HepG2 (cell line): ENCODE measurements around the gene C11orf24. TPM values are rescaled to one million over a fixed set of nuclear protein-coding genes. Genes with fewer than 3 reads are reported as not detected.

Experiments
- ATAC-seq: fragments of 200-7000 bp; cut with Tn5 transposase; 3 replicates; pipeline ENCODE4 v1.9.1; 2020; ENCODE audit warnings: mild to moderate bottlenecking, moderate library complexity
- BruUV-seq: library from RNA; stranded (reverse); fragments of 400-500 nt; replicated peaks from 2 replicates; lab custom pipeline; 2021; lab: Mats Ljungman, UMichigan
- CTCF ChIA-PET: fragments of 300-600 bp; formaldehyde crosslinking; extraction: SDS; loops from one replicate; lab custom pipeline; 2021; ENCODE audit warnings: low total read pairs, inconsistent platforms, low intra/inter-chr PET ratio; lab: Yijun Ruan, JAX
- POLR2A ChIA-PET: fragments of 350-600 bp; sonication (Branson Sonifier 250); formaldehyde crosslinking; loops from one replicate; lab custom pipeline; 2020; ENCODE audit warnings: antibody characterized with exemption, inconsistent platforms; lab: Yijun Ruan, JAX
- DNase-seq: peaks from one replicate; pipeline ENCODE4 v3.0.0-alpha.2; 2015; ENCODE audit warnings: low spot score
- FAIRE-seq: peaks from 3 replicates; lab custom pipeline; 2011; peaks lifted over from hg19 to GRCh38; lab: Jason Lieb, UNC
- H2AFZ ChIP-seq: one replicate; pipeline ENCODE4 v1.6.1; 2011; ENCODE audit warnings: low read length, inconsistent platforms
- H3K27ac ChIP-seq: fragments of 300-600 bp; 3 replicates; pipeline ENCODE4 v1.8.0; 2011; ENCODE audit warnings: mixed run types, mild to moderate bottlenecking, mixed read lengths, low read length, inconsistent platforms; ENCODE audit not compliant: insufficient read depth; ENCODE audit errors: extremely low read length
- H3K27me3 ChIP-seq, 2 experiments: fragments of 200-600 bp in 1 of 2; 2 replicates in 1 of 2; 3 replicates in 1 of 2; pipeline versions ENCODE4 v1.6.0 to v1.8.0; 2011; ENCODE audit warnings: low read length in 2 of 2, mild to moderate bottlenecking in 2 of 2, moderate library complexity in 2 of 2, inconsistent platforms in 1 of 2; ENCODE audit not compliant: insufficient read depth in 2 of 2, control insufficient read depth in 1 of 2
- H3K36me3 ChIP-seq, 2 experiments: fragments of 200-600 bp in 1 of 2; replicated peaks in 1 of 2; 2 replicates in 1 of 2; 3 replicates in 1 of 2; pipeline versions ENCODE4 v1.5.1 to v1.8.0; 2011; ENCODE audit warnings: low read length in 2 of 2, inconsistent platforms in 1 of 2; ENCODE audit not compliant: insufficient read depth in 2 of 2, control insufficient read depth in 1 of 2
- H3K4me1 ChIP-seq: 2 replicates; pipeline ENCODE4 v1.5.1; 2012; ENCODE audit warnings: low read length, inconsistent platforms; ENCODE audit not compliant: insufficient read depth
- H3K4me2 ChIP-seq: 2 replicates; pipeline ENCODE4 v1.6.0; 2011; ENCODE audit warnings: low read depth, low read length, inconsistent platforms
- H3K4me3 ChIP-seq, 3 experiments: fragments of 200-600 bp in 1 of 3; sonication (generic), shearing (Covaris generic) in 1 of 3; replicated peaks in 1 of 3; 2 replicates each; pipeline ENCODE4 v1.5.1; 2011 to 2016; ENCODE audit warnings: low read length in 3 of 3, inconsistent platforms in 2 of 3, low read depth in 2 of 3, mild to moderate bottlenecking in 2 of 3, control low read depth in 1 of 3, mixed read lengths in 1 of 3; ENCODE audit not compliant: insufficient read depth in 1 of 3
- H3K79me2 ChIP-seq: one replicate; pipeline ENCODE4 v1.6.1; 2011; ENCODE audit warnings: low read length, inconsistent platforms; ENCODE audit not compliant: insufficient read depth
- H3K9ac ChIP-seq: 2 replicates; pipeline ENCODE4 v1.6.0; 2011; ENCODE audit warnings: mild to moderate bottlenecking, low read depth, low read length, inconsistent platforms; ENCODE audit not compliant: insufficient read depth
- H3K9me3 ChIP-seq: 2 replicates; pipeline ENCODE4 v1.5.1; 2012; ENCODE audit warnings: mild to moderate bottlenecking, low read length
- H4K20me1 ChIP-seq: 2 replicates; pipeline ENCODE4 v1.6.0; 2011; ENCODE audit warnings: inconsistent platforms, mild to moderate bottlenecking, low read length, moderate library complexity; ENCODE audit not compliant: insufficient read depth
- DPF2 ChIP-seq: sonication (generic); formaldehyde crosslinking; IDR thresholded peaks from 2 replicates; pipeline ENCODE4 v1.4.0; 2020; ENCODE audit warnings: mild to moderate bottlenecking, low read depth, missing genetic modification reagents, borderline replicate concordance
- TFAP4 ChIP-seq: sonication (generic); IDR thresholded peaks from 2 replicates; pipeline ENCODE4 v1.6.1; 2016; ENCODE audit warnings: low read depth, borderline replicate concordance
- ZNF546 ChIP-seq: sonication (generic); formaldehyde crosslinking; conservative IDR thresholded peaks from 2 replicates; pipeline ENCODE4 v1.8.1; 2023; ENCODE audit warnings: mild to moderate bottlenecking, missing genetic modification reagents
- WGBS: methylation state at CpG from one replicate; pipeline ENCODE4 v1.1.6; 2017; ENCODE audit warnings: low lambda C conversion rate; 5-methylcytosine and 5-hydroxymethylcytosine counted together
- in situ Hi-C: cut with HindIII; loops from 2 replicates; pipeline ENCODE4 v1.10.0; 2017; ENCODE audit warnings: low pct_unique_long_range_greater_than_20kb; ENCODE audit not compliant: extremely low pct_ligation_motif_present
- intact Hi-C: fragments of 100-400 bp; cut with micrococcal nuclease; formaldehyde crosslinking; loops from one replicate; pipeline ENCODE4 v1.10.0; 2022; ENCODE audit not compliant: unreplicated experiment
- polyA plus RNA-seq, 8 experiments: library from polyadenylated mRNA; depleted of rRNA in 3 of 8; stranded (reverse) in 7 of 8; unstranded in 1 of 8; fragments of >200 nt; fragmentation: Illumina TruSeq in 4 of 8; extraction: Trizol in 4 of 8; gene quantifications; 2 replicates each; pipeline versions ENCODE4 v1.2.1 to v1.2.3, GENCODE V29; 2011 to 2016; ENCODE audit warnings: low read depth in 4 of 8, missing spikeins in 1 of 8, mixed read lengths in 1 of 8; ENCODE audit not compliant: insufficient read depth in 1 of 8
- total RNA-seq, 5 experiments: library from RNA; depleted of rRNA; stranded (reverse); fragments of >200 nt; fragmentation: Illumina TruSeq; extraction: Trizol; gene quantifications; 2 replicates each; pipeline ENCODE4 v1.2.3, GENCODE V29; 2016; ENCODE audit warnings: low read depth in 1 of 5
- TF ChIP-seq, protein P1 (sequence below): sonication (generic); formaldehyde crosslinking; conservative IDR thresholded peaks from 2 replicates; pipeline ENCODE4 v1.4.0; 2020; ENCODE audit warnings: mild to moderate bottlenecking, missing genetic modification reagents, moderate library complexity

C11orf24 gene
- total and polyA plus RNA-seq, 2 of the 13 experiments (the other 11 are each of a cell fraction or from before 2014, with no cell fraction given) = 52.9 to 55.5 TPM

GRCh38 chr11:68297494-68297811 is 25.7 kb upstream of the C11orf24 start:
- WGBS = 32% methylated on average over 9 of the region's 10 CpGs

More at GRCh38 chr11:68297494-68297811, 25.7 kb upstream of the C11orf24 start:
- Histone ChIP-seq H3K9me3 (no peaks in the 10 kb centered on the region), H3K9ac (peak overlapping the region; percentile 99), H4K20me1 (no peaks in the 10 kb centered on the region), H3K27me3 (no peaks in the 10 kb centered on the region; a peak in 1 of 5 replicates), H3K4me2 (peak overlapping the region; percentile 94), H2AFZ (no peak overlapping the region), H3K79me2 (peaks cover 26% of the 10 kb centered on the region), H3K4me3 (peak overlapping the region; percentile 30 to 83 (median 51); a peak in 5 of 6 replicates), H3K27ac (peak overlapping the region; percentile 100), H3K4me1 (peaks cover 53% of the 10 kb centered on the region), H3K36me3 (0 out of 5 replicates have a peak, but pooled peaks cover 0 to 2% of the 10 kb centered on the region in 2 experiments)
- DNase-seq = no peak
- TF ChIP-seq ZNF546 (CRISPR knock-in tag) = 0 out of 2 replicates have a peak, but pooled peaks have one; percentile 67
- TF ChIP-seq, protein P1, sequence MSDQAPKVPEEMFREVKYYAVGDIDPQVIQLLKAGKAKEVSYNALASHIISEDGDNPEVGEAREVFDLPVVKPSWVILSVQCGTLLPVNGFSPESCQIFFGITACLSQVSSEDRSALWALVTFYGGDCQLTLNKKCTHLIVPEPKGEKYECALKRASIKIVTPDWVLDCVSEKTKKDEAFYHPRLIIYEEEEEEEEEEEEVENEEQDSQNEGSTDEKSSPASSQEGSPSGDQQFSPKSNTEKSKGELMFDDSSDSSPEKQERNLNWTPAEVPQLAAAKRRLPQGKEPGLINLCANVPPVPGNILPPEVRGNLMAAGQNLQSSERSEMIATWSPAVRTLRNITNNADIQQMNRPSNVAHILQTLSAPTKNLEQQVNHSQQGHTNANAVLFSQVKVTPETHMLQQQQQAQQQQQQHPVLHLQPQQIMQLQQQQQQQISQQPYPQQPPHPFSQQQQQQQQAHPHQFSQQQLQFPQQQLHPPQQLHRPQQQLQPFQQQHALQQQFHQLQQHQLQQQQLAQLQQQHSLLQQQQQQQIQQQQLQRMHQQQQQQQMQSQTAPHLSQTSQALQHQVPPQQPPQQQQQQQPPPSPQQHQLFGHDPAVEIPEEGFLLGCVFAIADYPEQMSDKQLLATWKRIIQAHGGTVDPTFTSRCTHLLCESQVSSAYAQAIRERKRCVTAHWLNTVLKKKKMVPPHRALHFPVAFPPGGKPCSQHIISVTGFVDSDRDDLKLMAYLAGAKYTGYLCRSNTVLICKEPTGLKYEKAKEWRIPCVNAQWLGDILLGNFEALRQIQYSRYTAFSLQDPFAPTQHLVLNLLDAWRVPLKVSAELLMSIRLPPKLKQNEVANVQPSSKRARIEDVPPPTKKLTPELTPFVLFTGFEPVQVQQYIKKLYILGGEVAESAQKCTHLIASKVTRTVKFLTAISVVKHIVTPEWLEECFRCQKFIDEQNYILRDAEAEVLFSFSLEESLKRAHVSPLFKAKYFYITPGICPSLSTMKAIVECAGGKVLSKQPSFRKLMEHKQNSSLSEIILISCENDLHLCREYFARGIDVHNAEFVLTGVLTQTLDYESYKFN (CRISPR knock-in tag) = no peak
- TF ChIP-seq DPF2 = no peak
- no peak for TF ChIP-seq TFAP4
- ChIA-PET CTCF (interaction anchor here (1.1 to 3.0 kb wide), 6 partner anchors 12 to 88 kb away, joined by 3 to 43 read pairs (median 7); partner anchors contain the start of genes C11orf24 and KMT5B), POLR2A (interaction anchor here (0.8 to 8.1 kb wide), 29 partner anchors 10 to 287 kb away, joined by 3 to 220 read pairs (median 12); partner anchors contain the start of genes ALDH3B1, C11orf24, KMT5B and LRP5)
- FAIRE-seq = no peak
- in situ Hi-C loops (loop anchor here (5.0 kb wide), 2 partner anchors 40 to 85 kb away; partner anchors contain the start of gene KMT5B), intact Hi-C loops (no loop called here)
- BruUV-seq = no TSS peak
- peak; percentile 4 for ATAC-seq
